HT1080 (cell line): ENCODE measurements around the gene OGFOD2. TPM values are rescaled to one million over a fixed set of nuclear protein-coding genes. Genes with fewer than 3 reads are reported as not detected.
A peak's percentile ranks its signal among the peaks of the same experiment; 100 is the strongest.
"Not testable (repeated sequence)": the region's sequence is repeated elsewhere in the genome, so short reads cannot be mapped to it uniquely, and the experiment has no call there.

Experiments used
- DNase-seq: peaks from one replicate; pipeline ENCODE4 v3.0.0-alpha.2; 2015; ENCODE audit warnings: low read depth
- total RNA-seq: library from RNA; depleted of rRNA; stranded (reverse); fragments of >200 nt; shearing (Covaris generic); gene quantifications from 2 replicates; pipeline ENCODE4 v1.2.3, GENCODE V29; 2014

The OGFOD2 gene
- total RNA-seq, 1 experiment from 2014 or later = 19.4 TPM

GRCh38 chr12:123001464-123001863 lies 26.4 kb downstream of the OGFOD2 start:
- no peak for DNase-seq

GRCh38 chr12:123003257-123003656 lies 28.2 kb downstream of the OGFOD2 start:
- DNase-seq = no peak

- no peak for DNase-seq
Measured at GRCh38 chr12:123004287-123004686, 29.2 kb downstream of the OGFOD2 start.

- DNase-seq = no peak
Measured at GRCh38 chr12:123005081-123005626, 30.1 kb downstream of the OGFOD2 start.

- no peak for DNase-seq
Measured at GRCh38 chr12:123006977-123007376, 31.9 kb downstream of the OGFOD2 start.

GRCh38 chr12:123010110-123010509 lies 35.1 kb downstream of the OGFOD2 start:
- DNase-seq = no peak

GRCh38 chr12:123010681-123011080 lies 35.6 kb downstream of the OGFOD2 start:
- DNase-seq = no peak

GRCh38 chr12:123011701-123012100 lies 36.7 kb downstream of the OGFOD2 start:
- no peak for DNase-seq

- DNase-seq = no peak
Measured at GRCh38 chr12:123013185-123014095, 38.4 kb downstream of the OGFOD2 start.

GRCh38 chr12:123014473-123014872 lies 39.4 kb downstream of the OGFOD2 start:
- DNase-seq = not testable (repeated sequence)

GRCh38 chr12:123017753-123018152 lies 42.7 kb downstream of the OGFOD2 start:
- no peak for DNase-seq

- no peak for DNase-seq
Measured at GRCh38 chr12:123019841-123020138, 44.7 kb downstream of the OGFOD2 start.

- DNase-seq = no peak
Measured at GRCh38 chr12:123021688-123022604, 46.9 kb downstream of the OGFOD2 start.

GRCh38 chr12:123022846-123023245 lies 47.8 kb downstream of the OGFOD2 start:
- DNase-seq = no peak

GRCh38 chr12:123024819-123025391 lies 49.9 kb downstream of the OGFOD2 start:
- peak; percentile 56 for DNase-seq

- DNase-seq = no peak
Measured at GRCh38 chr12:123026094-123026853, 51.2 kb downstream of the OGFOD2 start.

- DNase-seq = no peak
Measured at GRCh38 chr12:123027726-123028445, 52.8 kb downstream of the OGFOD2 start.

GRCh38 chr12:123028475-123028874 lies 53.4 kb downstream of the OGFOD2 start:
- DNase-seq = no peak

GRCh38 chr12:123029550-123029949 lies 54.5 kb downstream of the OGFOD2 start:
- DNase-seq = no peak
